GM12873 (cell line): ENCODE results near the gene PLEKHA6.

Experiments
- TF ChIP-seq, protein P1 (sequence below): IDR thresholded peaks from 2 replicates; pipeline ENCODE4 v1.5.1; 2012; ENCODE audit warnings: low read depth, mild to moderate bottlenecking, moderate library complexity, low read length, control low read depth; ENCODE audit not compliant: insufficient read depth; ENCODE audit errors: missing control alignments

The PLEKHA6 gene

DNA sequence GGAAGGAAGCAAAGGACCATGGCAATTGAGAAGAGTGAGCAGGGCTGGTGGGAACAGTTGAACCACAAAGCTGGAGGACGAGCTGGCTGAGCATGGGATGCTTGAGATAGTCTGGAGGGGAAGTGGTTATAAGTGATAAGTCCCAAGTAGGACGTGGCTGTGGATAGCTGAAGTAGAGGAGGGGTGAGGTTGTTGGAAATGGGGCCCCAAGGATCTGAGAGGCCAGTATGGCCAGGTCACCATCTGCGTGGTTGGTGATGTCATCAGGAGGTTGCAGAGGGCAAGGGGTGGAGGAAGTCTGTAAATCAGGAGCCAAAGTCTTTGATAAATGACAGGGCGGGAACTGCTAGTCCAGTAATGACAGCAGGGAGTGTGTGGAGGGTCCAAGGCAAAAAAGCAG, 182.6 kb downstream of the PLEKHA6 start:
- TF ChIP-seq, protein P1, sequence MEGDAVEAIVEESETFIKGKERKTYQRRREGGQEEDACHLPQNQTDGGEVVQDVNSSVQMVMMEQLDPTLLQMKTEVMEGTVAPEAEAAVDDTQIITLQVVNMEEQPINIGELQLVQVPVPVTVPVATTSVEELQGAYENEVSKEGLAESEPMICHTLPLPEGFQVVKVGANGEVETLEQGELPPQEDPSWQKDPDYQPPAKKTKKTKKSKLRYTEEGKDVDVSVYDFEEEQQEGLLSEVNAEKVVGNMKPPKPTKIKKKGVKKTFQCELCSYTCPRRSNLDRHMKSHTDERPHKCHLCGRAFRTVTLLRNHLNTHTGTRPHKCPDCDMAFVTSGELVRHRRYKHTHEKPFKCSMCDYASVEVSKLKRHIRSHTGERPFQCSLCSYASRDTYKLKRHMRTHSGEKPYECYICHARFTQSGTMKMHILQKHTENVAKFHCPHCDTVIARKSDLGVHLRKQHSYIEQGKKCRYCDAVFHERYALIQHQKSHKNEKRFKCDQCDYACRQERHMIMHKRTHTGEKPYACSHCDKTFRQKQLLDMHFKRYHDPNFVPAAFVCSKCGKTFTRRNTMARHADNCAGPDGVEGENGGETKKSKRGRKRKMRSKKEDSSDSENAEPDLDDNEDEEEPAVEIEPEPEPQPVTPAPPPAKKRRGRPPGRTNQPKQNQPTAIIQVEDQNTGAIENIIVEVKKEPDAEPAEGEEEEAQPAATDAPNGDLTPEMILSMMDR, result no peak

DNA sequence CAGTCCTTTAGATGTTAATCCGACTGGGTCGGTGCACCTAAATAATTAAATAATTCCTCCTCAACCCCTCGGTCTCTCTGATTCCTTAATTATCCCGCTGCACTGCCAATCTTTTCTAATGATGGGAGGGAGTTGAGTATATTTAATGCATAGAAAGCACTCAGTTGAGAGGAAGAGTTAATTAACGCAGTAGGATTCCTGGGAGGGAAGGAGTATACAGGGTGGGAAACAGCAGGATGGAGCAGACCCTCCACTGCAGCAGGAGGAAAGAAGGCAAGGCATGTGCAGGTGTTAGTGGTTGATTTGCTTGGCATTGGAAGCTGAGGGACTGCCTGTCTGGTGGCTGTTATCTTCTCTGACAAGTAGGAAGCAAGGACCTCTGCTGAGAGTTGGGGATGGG, 183.7 kb downstream of the PLEKHA6 start:
- TF ChIP-seq, protein P1, result no peak

DNA sequence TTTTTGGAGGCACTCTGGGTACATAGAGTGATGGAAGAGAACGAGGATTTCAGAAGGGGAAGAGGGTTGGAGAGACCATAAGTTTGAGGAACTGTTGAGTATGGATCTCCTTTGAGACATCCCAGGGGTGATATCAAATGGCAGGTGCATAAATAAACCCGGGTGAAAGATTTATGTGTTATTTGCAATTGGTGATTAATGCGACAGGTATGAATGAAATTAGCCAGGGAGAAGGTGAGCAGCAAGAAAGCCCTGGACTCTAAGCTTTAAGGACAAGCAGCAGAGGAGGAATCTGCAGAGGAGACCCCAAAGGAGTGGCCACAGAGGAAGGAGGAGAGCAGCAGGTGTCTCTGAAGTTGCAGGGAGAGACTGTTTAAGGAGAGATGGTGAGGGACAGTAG, 184.8 kb downstream of the PLEKHA6 start:
- TF ChIP-seq, protein P1, result no peak

DNA sequence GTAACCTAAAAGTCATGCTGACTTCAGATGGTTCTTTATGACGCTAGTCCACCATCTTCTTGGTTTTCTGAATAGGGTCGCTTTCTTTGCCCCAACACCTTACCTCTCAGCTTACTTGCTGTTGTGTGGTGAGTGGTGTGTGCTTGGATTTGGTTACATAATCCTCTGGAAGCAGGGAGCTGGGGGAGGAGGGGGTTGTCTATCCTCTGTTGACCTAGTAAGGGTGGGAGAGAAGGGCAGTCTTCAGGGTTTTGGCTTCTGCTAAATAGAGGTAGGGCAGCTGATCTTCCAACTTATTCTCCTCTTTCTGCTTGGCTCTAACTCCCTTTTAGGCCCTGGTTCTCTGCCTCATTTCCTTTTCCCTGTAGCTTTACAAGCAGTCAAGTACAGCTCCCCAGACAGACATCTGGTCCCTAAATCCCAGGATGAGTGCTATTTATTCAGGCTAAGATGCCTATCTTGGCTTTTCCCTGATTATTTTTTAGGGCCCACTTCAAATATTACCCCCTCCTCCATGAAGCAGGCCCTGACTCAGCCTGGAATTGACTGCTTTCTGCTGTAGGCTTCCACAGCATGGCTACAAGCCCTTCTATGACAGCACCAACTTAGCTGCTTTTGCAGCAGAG, 187.2 kb downstream of the PLEKHA6 start:
- TF ChIP-seq, protein P1, result no peak

DNA sequence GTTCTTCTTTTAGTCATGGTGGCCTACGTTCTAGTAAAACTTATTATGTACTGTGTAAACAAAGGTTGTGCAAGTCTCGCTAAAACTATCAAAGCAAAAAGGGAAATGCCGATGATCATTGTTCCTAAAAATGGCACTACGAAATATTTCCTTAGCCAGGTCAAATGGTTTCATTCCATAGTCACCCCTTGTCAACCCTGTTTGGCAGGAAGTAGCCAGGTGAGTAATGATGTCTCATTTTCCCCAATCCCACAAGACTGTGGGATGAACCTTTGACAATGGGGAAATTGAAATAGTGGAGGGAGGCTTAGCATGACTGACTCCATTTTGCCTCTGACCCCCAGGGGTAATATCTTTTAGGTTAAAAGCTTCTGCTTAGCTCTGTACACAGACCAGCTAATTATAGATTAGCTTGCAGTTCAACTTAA, 188.0 kb downstream of the PLEKHA6 start:
- TF ChIP-seq, protein P1, result no peak

DNA sequence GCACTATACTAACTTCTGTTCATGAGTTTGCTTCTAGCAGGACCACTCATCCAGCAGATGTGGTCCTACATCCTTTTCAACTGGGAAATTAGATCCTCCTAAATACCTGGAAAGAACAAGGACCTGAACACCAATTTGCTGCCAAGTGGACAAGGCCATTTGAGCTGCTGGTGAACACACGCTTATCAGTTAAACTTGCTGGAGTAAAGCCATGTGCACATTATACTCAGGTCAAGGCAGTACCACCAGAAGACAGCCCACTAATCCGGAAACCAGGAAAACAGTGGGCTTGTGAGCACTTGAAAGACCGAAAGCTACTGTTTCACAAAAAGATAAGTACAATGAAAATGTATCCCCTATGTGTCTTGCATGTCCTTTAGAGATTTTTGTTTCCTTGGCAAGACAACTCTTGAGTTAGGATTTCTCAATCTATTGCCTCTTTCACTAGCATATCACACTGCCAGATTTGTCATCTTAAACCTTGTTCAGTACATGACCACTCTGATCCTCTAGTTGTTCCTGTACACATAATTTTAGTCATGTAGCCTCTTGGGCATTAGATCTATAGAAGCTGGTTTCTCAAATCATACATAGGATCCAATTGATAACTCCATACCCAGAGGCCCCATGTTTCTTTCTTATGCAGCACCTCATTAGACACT, 189.1 kb downstream of the PLEKHA6 start:
- TF ChIP-seq, protein P1, result no peak

DNA sequence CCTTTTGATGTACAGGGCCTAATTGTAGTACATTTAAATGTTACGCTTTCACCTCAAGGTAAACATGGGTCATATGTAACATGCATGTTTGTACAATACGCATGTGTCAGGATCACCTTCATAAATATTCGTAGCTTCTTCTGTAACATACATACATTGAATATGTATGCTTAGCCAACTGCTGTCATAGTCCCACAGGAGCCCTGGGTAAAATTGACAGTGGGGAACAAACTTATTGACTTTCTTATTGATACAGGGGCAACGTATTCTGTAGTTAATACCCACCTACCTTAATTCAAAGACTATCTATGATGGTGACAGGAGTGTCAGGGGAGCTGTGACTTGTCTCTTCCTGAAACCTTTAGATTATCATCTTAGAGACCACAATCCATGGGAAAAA, 189.9 kb downstream of the PLEKHA6 start:
- TF ChIP-seq, protein P1, result no peak
